ENCODE results near the gene PRKACB. TPM values are rescaled to one million over a fixed set of nuclear protein-coding genes. Genes with fewer than 3 reads are reported as not detected.

Gene PRKACB
- polyA plus RNA-seq, 1 donor (not counting 4 experiments of a cell fraction or from before 2014, with no cell fraction given): 15.3 TPM

DNA sequence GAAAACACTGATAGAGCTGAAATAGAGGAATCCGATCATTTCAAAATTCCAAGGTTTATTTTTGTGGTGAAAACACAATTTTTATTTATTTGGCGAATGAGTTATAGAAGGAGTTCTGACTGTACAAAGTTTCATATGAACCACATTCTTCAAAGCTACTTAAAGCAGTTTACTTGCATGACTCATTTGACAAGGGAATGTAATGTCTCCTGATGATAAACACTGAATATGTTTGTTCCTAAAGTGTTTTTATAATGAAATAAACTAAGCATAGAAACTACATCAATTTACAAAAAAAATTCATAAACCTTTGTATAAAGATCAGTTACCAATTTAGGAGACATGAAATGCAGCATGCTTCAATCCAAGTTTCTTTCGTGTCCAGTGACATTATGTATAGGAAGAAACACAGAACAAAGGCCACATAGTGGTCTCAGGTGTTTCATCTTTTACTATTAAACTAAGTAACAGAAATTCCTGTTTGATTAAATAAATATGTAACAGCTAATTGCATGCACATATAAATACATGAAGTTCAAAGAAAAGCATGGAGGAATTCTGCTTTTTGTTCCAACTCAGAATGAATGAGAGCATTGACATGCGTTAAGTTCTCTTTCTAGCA, 2.5 kb downstream of the PRKACB start:
- no peak for FAIRE-seq

DNA sequence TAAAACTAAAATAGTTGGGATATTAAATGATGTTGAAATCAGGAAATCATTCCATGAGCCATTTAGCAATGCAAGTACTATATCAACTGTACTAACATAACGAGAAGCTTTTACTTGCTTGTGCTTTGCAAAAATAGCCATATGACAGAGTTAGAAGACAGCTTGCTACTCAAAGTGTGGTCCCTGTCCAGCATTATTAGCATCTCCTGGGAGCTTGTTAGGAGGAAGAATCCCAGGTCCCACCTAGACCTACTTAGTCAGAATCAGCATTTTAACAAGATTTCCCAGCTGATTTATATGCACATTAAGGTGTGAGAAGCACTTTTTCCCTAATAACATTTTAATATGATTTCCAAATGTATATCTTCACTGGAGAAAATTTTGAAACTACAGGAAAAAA, 4.7 kb downstream of the PRKACB start:
- no peak for TF ChIP-seq EZH2 (IDR thresholded peaks at IDR 0.05; ENCODE audit: low read length)
- TF ChIP-seq, protein P1, sequence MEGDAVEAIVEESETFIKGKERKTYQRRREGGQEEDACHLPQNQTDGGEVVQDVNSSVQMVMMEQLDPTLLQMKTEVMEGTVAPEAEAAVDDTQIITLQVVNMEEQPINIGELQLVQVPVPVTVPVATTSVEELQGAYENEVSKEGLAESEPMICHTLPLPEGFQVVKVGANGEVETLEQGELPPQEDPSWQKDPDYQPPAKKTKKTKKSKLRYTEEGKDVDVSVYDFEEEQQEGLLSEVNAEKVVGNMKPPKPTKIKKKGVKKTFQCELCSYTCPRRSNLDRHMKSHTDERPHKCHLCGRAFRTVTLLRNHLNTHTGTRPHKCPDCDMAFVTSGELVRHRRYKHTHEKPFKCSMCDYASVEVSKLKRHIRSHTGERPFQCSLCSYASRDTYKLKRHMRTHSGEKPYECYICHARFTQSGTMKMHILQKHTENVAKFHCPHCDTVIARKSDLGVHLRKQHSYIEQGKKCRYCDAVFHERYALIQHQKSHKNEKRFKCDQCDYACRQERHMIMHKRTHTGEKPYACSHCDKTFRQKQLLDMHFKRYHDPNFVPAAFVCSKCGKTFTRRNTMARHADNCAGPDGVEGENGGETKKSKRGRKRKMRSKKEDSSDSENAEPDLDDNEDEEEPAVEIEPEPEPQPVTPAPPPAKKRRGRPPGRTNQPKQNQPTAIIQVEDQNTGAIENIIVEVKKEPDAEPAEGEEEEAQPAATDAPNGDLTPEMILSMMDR (optimal IDR thresholded peaks at IDR 0.05 in 1 of 3, IDR thresholded peaks at IDR 0.05 in 1 of 3, conservative IDR thresholded peaks at IDR 0.05 in 1 of 3; ENCODE audit: extremely low read depth in 1 of 3, insufficient read depth in 2 of 3, low read length in 3 of 3): no peak
- Histone ChIP-seq H3K9me3 (ENCODE audit: control insufficient read depth, low read depth, low read length) (no peaks in the 10 kb centered on the region), H3K36me3 (ENCODE audit: control insufficient read depth in 2 of 2, extremely low read depth in 1 of 2, insufficient read depth in 2 of 2, low read length in 2 of 2) (no peaks in the 10 kb centered on the region), H3K79me2 (ENCODE audit: control insufficient read depth, insufficient read depth, low read length) (no peaks in the 10 kb centered on the region), H3K4me2 (ENCODE audit: control insufficient read depth, extremely low read depth, insufficient read depth, low read depth, low read length) (no peak overlapping the region), H3K9ac (ENCODE audit: control insufficient read depth, extremely low read depth, insufficient read depth, low read length) (no peak overlapping the region), H2AFZ (ENCODE audit: control insufficient read depth, low read length) (no peak overlapping the region), H3K4me1 (ENCODE audit: control insufficient read depth, extremely low read depth, insufficient read depth, low read length) (peaks cover 23% of the 10 kb centered on the region), H3K9me1 (ENCODE audit: control insufficient read depth, extremely low read depth, insufficient read depth, low read length) (no peaks in the 10 kb centered on the region), H3K4me3 (ENCODE audit: control insufficient read depth in 2 of 3, extremely low read depth in 1 of 3, insufficient read depth in 2 of 3, low read depth in 1 of 3, low read length in 3 of 3) (no peak overlapping the region), H3K27me3 (ENCODE audit: control insufficient read depth, extremely low read depth, insufficient read depth, low read length) (no peaks in the 10 kb centered on the region), H4K20me1 (ENCODE audit: control insufficient read depth, extremely low read depth, insufficient read depth, low read length) (no peaks in the 10 kb centered on the region), H3K27ac (ENCODE audit: control insufficient read depth, insufficient read depth, low read length) (no peak overlapping the region)
- DNase-seq (ENCODE audit: low read depth, low spot score) (no peak), FAIRE-seq (peak; percentile 52)
- dilution Hi-C loops (cut with MboI; ENCODE audit: extremely low pct_ligation_motif_present, low sequenced_read_pairs): no loop called here

More for the DNA sequence above, 2.5 kb downstream of the PRKACB start:
- dilution Hi-C loops (cut with MboI; ENCODE audit: extremely low pct_ligation_motif_present, low sequenced_read_pairs): no loop called here
- Histone ChIP-seq H3K9ac (ENCODE audit: control insufficient read depth, extremely low read depth, insufficient read depth, low read length) (no peak overlapping the region), H3K4me3 (ENCODE audit: control insufficient read depth in 2 of 3, extremely low read depth in 1 of 3, insufficient read depth in 2 of 3, low read depth in 1 of 3, low read length in 3 of 3) (no peak overlapping the region), H3K9me3 (ENCODE audit: control insufficient read depth, low read depth, low read length) (no peaks in the 10 kb centered on the region), H3K27me3 (ENCODE audit: control insufficient read depth, extremely low read depth, insufficient read depth, low read length) (no peaks in the 10 kb centered on the region), H4K20me1 (ENCODE audit: control insufficient read depth, extremely low read depth, insufficient read depth, low read length) (no peaks in the 10 kb centered on the region), H3K4me1 (ENCODE audit: control insufficient read depth, extremely low read depth, insufficient read depth, low read length) (peaks cover 24% of the 10 kb centered on the region), H3K9me1 (ENCODE audit: control insufficient read depth, extremely low read depth, insufficient read depth, low read length) (no peaks in the 10 kb centered on the region), H3K27ac (ENCODE audit: control insufficient read depth, insufficient read depth, low read length) (no peak overlapping the region), H3K79me2 (ENCODE audit: control insufficient read depth, insufficient read depth, low read length) (no peaks in the 10 kb centered on the region), H3K4me2 (ENCODE audit: control insufficient read depth, extremely low read depth, insufficient read depth, low read depth, low read length) (no peak overlapping the region), H3K36me3 (ENCODE audit: control insufficient read depth in 2 of 2, extremely low read depth in 1 of 2, insufficient read depth in 2 of 2, low read length in 2 of 2) (no peaks in the 10 kb centered on the region), H2AFZ (ENCODE audit: control insufficient read depth, low read length) (no peak overlapping the region)
- TF ChIP-seq, protein P1 (optimal IDR thresholded peaks at IDR 0.05 in 1 of 3, IDR thresholded peaks at IDR 0.05 in 1 of 3, conservative IDR thresholded peaks at IDR 0.05 in 1 of 3; ENCODE audit: extremely low read depth in 1 of 3, insufficient read depth in 2 of 3, low read length in 3 of 3): no peak
- TF ChIP-seq EZH2 (IDR thresholded peaks at IDR 0.05; ENCODE audit: low read length): no peak
- DNase-seq (ENCODE audit: low read depth, low spot score): no peak
